K562 (cell line): ENCODE results near the gene RDH13. TPM values are rescaled to one million over a fixed set of nuclear protein-coding genes. Genes with fewer than 3 reads are reported as not detected.

Experiments
- ASH1L ChIP-seq: fragments of 450-650 bp; IDR thresholded peaks from 2 replicates; pipeline ENCODE4 v1.6.1; 2018; ENCODE audit warnings: borderline replicate concordance, mild to moderate bottlenecking, low read depth; ENCODE audit not compliant: partially characterized antibody
- CEBPZ ChIP-seq: fragments of 150-350 bp; IDR thresholded peaks from 2 replicates; pipeline ENCODE4 v1.6.1; 2014; ENCODE audit warnings: low read depth, mild to moderate bottlenecking, low read length, borderline replicate concordance
- E2F5 ChIP-seq: sonication (generic); formaldehyde crosslinking; IDR thresholded peaks from 2 replicates; pipeline ENCODE4 v1.8.0; 2022; ENCODE audit warnings: mild to moderate bottlenecking, missing genetic modification reagents
- GTF2B ChIP-seq: IDR thresholded peaks from 2 replicates; pipeline ENCODE4 v1.6.1; 2011; ENCODE audit not compliant: insufficient read length; ENCODE audit errors: extremely low read depth
- GTF2E2 ChIP-seq: fragments of 200-800 bp; sonication (Bioruptor generic); IDR thresholded peaks from 2 replicates; pipeline ENCODE4 v1.6.1; 2016; ENCODE audit warnings: missing genetic modification characterization, missing compliant biosample characterization
- KDM1A ChIP-seq, 2 experiments: fragments of 450-650 bp; IDR thresholded peaks; 2 replicates each; pipeline ENCODE4 v1.6.1; 2016; ENCODE audit warnings: mild to moderate bottlenecking in 2 of 2
- KDM4B ChIP-seq, 2 experiments: fragments of 450-650 bp in 1 of 2; sonication (generic) in 1 of 2; IDR thresholded peaks; 2 replicates each; pipeline ENCODE4 v1.6.1; 2016 to 2017; ENCODE audit warnings: borderline replicate concordance in 2 of 2, antibody characterized with exemption in 1 of 2, low read depth in 1 of 2, mild to moderate bottlenecking in 1 of 2
- MIER1 ChIP-seq: fragments of 450-650 bp; IDR thresholded peaks from 2 replicates; pipeline ENCODE4 v1.6.1; 2016; ENCODE audit warnings: antibody characterized with exemption, mild to moderate bottlenecking, low read depth
- NFXL1 ChIP-seq: fragments of 450-650 bp; formaldehyde crosslinking; IDR thresholded peaks from 2 replicates; pipeline ENCODE4 v1.4.0; 2021; ENCODE audit warnings: mild to moderate bottlenecking
- SNIP1 ChIP-seq: fragments of 450-650 bp; IDR thresholded peaks from 2 replicates; pipeline ENCODE4 v1.7.1; 2017; ENCODE audit warnings: low read depth, mild to moderate bottlenecking
- TAL1 ChIP-seq: fragments of 450-650 bp; IDR thresholded peaks from 2 replicates; pipeline ENCODE4 v1.6.1; 2016; ENCODE audit warnings: mild to moderate bottlenecking
- TCF3 ChIP-seq: sonication (generic); formaldehyde crosslinking; IDR thresholded peaks from 2 replicates; pipeline ENCODE4 v1.4.0; 2020; ENCODE audit warnings: mild to moderate bottlenecking, missing genetic modification reagents
- TEAD2 ChIP-seq: fragments of 450-650 bp; IDR thresholded peaks from 2 replicates; pipeline ENCODE4 v1.6.1; 2016; ENCODE audit warnings: missing genetic modification characterization, control low read depth, missing compliant biosample characterization
- ZC3H11A ChIP-seq: IDR thresholded peaks from 2 replicates; pipeline ENCODE4 v1.6.1; 2012; ENCODE audit warnings: low read depth, low read length, improper control_type of control experiment
- ZEB2 ChIP-seq: fragments of 450-650 bp; IDR thresholded peaks from 2 replicates; pipeline ENCODE4 v1.6.1; 2016
- ZNF280A ChIP-seq: fragments of 450-650 bp; IDR thresholded peaks from 2 replicates; pipeline ENCODE4 v1.6.1; 2018; ENCODE audit warnings: mild to moderate bottlenecking, low read depth; ENCODE audit not compliant: partially characterized antibody
- ZNF444 ChIP-seq: fragments of 250-450 bp; sonication (Bioruptor Pico); IDR thresholded peaks from 2 replicates; pipeline ENCODE4 v1.4.0; 2020; ENCODE audit warnings: mild to moderate bottlenecking, moderate library complexity
- ZNF512 ChIP-seq: IDR thresholded peaks from 2 replicates; pipeline ENCODE4 v1.6.1; 2016; ENCODE audit warnings: missing genetic modification characterization, missing compliant biosample characterization
- ZNF668 ChIP-seq: fragments of 250-450 bp; sonication (Bioruptor Pico); IDR thresholded peaks from 2 replicates; pipeline ENCODE4 v1.8.0; 2022; ENCODE audit warnings: mild to moderate bottlenecking, inconsistent platforms
- polyA plus RNA-seq, 8 experiments: library from polyadenylated mRNA; depleted of rRNA in 4 of 8; stranded (reverse) in 5 of 8; unstranded in 3 of 8; fragments of >200 nt; fragmentation: Nextera tagmentation in 2 of 8; fragmentation: Illumina TruSeq in 1 of 8; extraction: Ambion mirVana in 2 of 8; extraction: Trizol in 1 of 8; gene quantifications; 2 replicates each; pipeline versions ENCODE4 v1.2.1 to v1.2.3, GENCODE V29; 2011 to 2014; ENCODE audit warnings: inconsistent platforms in 1 of 8, missing spikeins in 1 of 8
- total RNA-seq, 7 experiments: library from RNA; depleted of rRNA in 6 of 7; stranded (reverse); fragments of >200 nt in 6 of 7; fragmentation: Illumina TruSeq in 2 of 7; extraction: Trizol in 2 of 7; gene quantifications; 2 replicates each; pipeline versions ENCODE4 v1.2.1 to v1.2.3, GENCODE V29; 2011 to 2021; ENCODE audit warnings: low replicate concordance in 1 of 7

Gene RDH13
- total and polyA plus RNA-seq, 9 of the 15 experiments (the other 6 are each of a cell fraction or from before 2014, with no cell fraction given) = 7.5 to 70.3 (median 39.5) TPM

- no peak for TF ChIP-seq CEBPZ
- no peak for TF ChIP-seq ZNF280A
- TF ChIP-seq ASH1L = no peak
- TF ChIP-seq MIER1 = no peak
- no peak for TF ChIP-seq ZEB2
- TF ChIP-seq TEAD2 (tag) = no peak
- no peak for TF ChIP-seq E2F5 (CRISPR knock-in tag)
- no peak for TF ChIP-seq ZC3H11A
- TF ChIP-seq TCF3 = no peak
- no peak for TF ChIP-seq KDM4B (IDR thresholded peaks at IDR 0.05; ENCODE audit: borderline replicate concordance in 2 of 2, low read depth in 1 of 2)
- no peak for TF ChIP-seq SNIP1
- no peak for TF ChIP-seq GTF2B
- no peak for TF ChIP-seq ZNF444
- no peak for TF ChIP-seq ZNF512 (tag)
- 0 out of 4 replicates have a peak, but pooled peaks of 1 of the 2 experiments have one; percentile 47 for TF ChIP-seq KDM1A (IDR thresholded peaks at IDR 0.05)
- TF ChIP-seq ZNF668 (CRISPR knock-in tag) = no peak
- TF ChIP-seq NFXL1 (CRISPR knock-in tag) = no peak
- TF ChIP-seq GTF2E2 (tag) = no peak
- TF ChIP-seq TAL1 = no peak
These were observed 6.1 kb downstream of the RDH13 start (continued) for GRCh38 chr19:55056827-55057226.
